Mesenteric fat pad (tissue), 1 donor: ENCODE measurements around the gene TPPP2. TPM values are rescaled to one million over a fixed set of nuclear protein-coding genes. Genes with fewer than 3 reads are reported as not detected.
"Not testable (repeated sequence)": the region's sequence is repeated elsewhere in the genome, so short reads cannot be mapped to it uniquely, and the experiment has no call there.

Experiments
- DNase-seq: peaks from one replicate; pipeline ENCODE4 v3.0.0-alpha.2; 2020; ENCODE audit warnings: low spot score
- total RNA-seq: library from RNA; stranded (reverse); fragmentation: NEBNext Ultra II Directional; extraction: Animal tissue kit (Norgen Biotek cat#: 25700); gene quantifications from one replicate; pipeline ENCODE4 v1.2.1, GENCODE V29; 2021
- donor health status: DM: yes; HTN: yes; CAD: no.

Gene TPPP2
- total RNA-seq, 1 donor from 2014 or later: not detected

GRCh38 chr14:21037156-21037555 lies 7.1 kb downstream of the TPPP2 start:
- no peak for DNase-seq

DNA sequence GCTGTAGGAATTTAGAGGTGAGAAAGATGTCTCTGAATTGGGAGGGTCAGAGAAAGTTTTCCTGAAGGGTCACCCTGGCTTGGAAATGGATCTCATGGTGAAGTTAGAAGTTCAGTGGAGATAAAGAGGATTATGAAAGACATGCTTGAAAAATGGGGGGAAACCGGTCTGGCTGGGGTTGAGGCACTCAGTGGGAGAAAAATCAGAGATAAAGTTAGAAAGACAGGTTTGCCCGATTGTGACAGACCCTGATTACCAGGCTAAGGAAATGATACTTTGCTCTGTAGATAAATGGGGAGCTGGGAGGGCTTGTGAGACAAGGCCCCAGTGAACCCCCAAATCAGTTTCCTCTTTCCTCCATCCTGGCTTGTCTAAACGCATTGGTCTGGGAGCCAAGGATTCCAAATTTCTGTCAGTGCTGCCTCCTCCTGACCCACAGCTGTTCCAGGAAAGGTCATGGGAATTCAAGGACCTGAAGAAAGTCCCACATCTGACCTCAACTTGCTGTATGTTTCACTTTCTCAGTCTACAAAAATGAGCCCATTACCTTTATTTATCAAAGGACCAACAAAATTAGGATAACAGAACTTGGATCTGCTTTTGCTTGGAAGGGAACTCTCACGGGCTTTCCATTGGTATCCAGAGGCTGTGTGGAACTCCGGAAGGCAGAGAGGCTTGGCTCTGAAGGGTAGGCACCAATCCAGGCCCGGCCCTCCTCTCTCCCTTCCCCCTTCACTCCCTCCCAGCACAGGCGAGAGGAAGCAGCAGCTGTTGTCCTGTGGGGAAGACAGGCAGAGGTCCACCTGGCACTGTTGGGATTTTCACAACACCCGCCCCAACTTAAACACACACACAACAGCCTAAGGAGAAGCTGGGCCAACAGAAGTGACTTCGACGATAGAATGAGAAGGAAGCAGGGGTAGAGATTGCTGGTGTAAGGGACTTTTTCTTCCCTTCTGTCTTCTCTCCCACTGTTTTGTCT lies 8.7 kb downstream of the TPPP2 start:
- no peak for DNase-seq

DNA sequence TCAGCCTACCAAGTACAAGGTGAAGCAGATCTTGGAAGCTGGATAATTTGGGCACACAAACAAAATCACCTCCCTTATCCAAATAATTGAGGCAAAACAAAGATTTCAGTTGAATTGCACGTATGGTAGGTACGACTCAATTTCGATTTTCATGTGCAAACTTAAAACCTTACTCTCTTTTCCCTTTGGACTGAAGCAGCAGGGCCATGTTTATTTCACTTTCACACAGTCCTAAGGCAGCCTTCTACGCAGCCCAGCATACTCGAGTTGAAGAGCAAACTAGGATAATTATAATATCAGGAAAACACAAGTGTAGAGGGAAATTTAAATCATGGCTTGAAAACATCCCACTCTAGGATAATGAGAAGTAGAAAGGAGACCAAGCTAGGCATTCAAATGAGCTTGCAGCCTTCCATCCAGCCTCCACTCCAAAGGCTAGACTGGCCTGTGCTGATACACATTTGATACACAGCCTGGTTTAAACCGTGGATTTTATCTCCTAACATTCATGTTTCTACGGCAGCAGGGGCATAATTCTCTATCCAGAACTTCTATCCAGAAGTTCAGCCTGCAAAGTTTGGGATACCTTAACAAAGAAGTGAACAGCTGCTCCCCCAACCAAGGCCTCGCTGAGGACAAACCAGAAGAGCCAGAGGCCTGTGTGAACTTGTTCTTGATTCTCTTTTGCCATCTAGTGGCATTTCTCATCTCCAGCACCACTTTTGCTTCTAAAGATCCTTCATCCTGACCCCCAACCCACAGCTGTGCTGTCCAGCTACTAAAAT lies 9.8 kb downstream of the TPPP2 start:
- no peak for DNase-seq

- no peak for DNase-seq
Measured at GRCh38 chr14:21040370-21040925, 10.4 kb downstream of the TPPP2 start.

DNA sequence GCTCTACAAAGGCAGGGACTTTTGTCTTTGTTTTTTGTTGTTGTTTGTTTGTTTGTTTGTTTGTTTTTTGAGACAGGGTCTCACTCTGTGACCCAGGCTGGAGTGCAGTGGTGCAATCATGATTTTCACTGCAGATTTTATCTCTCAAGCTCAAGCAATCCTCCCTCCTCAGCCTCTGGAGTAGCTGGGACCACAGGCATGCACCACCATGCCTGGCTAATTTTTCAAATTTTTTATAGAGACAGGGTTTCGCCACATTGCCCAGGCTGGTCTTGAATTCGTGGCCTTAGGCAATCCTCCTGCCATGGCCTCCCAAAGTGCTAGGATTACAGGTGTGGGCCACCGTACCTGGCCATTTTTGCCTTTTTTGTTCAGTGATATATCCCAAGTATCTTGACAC lies 10.9 kb downstream of the TPPP2 start:
- DNase-seq: not testable (repeated sequence)

DNA sequence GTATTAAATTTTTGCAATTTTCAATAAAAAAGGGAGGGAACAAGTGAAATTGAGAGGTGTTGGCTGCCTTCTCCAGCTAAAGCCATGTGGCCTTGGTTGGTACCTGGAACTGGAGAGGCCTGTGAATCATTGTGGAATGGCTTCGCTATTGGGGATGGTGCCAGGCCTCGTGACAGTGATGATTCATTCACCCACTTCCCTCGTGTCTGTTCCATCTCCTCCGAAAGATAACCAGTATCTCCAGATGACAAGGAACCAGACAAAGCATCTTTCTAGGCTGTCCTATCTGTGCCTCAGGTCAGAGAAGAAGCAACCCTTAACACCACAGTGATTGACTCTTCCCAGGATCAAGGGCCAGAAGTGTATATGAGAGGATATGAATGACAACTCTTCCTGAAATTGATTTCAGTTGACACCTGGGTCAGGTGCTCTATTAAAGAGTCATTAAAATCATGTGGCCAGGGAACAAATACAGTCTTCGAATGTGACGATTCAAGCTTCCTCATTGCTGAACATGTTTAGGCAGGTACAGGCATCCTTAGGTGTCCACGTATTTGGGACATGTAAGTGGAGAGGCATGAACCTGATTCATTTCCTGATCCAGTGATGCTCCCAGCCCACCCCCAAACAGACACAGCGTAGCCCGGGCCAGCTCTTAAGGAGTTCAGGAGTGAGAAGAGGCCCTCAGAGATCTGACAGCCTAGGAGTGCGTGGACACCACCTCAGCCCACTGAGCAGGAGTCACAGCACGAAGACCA lies 11.8 kb downstream of the TPPP2 start, which contains the start of gene RNASE7:
Gene RNASE7, plus strand, starts transcription at position 687 of the 758 bp plus-strand sequence. CDS start 631 bp downstream, outside the sequence.
- no peak for DNase-seq

DNA sequence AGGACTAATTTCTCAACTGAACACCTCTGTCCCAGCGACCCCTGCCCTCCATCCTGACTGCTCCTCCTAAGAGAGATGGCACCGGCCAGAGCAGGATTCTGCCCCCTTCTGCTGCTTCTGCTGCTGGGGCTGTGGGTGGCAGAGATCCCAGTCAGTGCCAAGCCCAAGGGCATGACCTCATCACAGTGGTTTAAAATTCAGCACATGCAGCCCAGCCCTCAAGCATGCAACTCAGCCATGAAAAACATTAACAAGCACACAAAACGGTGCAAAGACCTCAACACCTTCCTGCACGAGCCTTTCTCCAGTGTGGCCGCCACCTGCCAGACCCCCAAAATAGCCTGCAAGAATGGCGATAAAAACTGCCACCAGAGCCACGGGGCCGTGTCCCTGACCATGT lies 12.9 kb downstream of the TPPP2 start:
- no peak for DNase-seq

DNA sequence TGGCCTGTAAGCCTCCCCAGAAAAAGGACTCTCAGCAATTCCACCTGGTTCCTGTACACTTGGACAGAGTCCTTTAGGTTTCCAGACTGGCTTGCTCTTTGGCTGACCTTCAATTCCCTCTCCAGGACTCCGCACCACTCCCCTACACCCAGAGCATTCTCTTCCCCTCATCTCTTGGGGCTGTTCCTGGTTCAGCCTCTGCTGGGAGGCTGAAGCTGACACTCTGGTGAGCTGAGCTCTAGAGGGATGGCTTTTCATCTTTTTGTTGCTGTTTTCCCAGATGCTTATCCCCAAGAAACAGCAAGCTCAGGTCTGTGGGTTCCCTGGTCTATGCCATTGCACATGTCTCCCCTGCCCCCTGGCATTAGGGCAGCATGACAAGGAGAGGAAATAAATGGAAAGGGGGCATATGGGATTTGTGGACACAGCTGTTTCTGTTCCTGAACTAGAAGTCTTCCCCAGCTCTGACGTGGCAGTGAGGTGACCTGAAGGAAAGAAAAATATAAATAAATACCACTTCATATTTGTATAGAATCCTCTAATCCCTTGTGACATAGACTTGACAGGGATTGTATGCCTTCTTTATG lies 13.5 kb downstream of the TPPP2 start:
- DNase-seq: no peak

- DNase-seq: no peak
Measured at GRCh38 chr14:21043974-21044618, 14.1 kb downstream of the TPPP2 start.

- no peak for DNase-seq
Measured at GRCh38 chr14:21047378-21047781, 17.4 kb downstream of the TPPP2 start.

DNA sequence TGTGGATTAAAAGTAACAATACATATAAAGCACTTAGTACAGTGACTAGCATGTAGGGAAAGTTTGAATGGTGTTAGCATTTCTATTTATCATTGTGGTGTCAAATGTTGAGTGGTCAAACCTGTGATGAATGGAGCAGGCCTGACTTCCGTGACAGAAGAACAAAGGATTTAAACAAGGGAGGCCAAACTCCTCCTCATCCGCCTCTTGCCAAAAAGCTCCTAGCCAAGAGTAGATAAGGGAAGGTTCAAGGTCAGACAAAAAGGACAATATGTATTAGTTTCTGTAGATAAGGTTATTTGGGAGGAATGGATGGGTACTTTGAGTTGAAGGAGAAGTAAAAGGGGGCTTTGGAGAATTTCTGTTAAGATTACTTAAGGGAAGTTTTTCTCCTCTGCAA lies 18.6 kb downstream of the TPPP2 start:
- no peak for DNase-seq

DNA sequence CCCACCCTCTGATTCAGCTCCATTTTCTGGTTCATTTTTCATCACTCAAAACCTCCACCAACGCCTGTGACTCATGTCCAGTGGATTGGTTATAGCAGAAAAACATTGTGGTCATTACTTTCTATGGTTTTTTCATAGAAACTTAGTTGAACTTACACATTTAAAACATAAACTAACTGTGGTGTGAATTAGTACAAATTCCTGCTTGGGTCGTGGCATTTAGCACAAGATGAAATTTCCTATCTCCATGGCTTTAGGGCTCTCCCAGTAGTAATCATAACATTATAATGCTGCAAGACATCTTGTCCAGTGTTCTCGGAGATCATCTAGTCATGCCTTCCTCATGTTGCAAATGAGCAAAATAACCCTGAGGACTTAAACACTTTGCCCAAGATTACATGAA lies 19.3 kb downstream of the TPPP2 start:
- DNase-seq: no peak

DNA sequence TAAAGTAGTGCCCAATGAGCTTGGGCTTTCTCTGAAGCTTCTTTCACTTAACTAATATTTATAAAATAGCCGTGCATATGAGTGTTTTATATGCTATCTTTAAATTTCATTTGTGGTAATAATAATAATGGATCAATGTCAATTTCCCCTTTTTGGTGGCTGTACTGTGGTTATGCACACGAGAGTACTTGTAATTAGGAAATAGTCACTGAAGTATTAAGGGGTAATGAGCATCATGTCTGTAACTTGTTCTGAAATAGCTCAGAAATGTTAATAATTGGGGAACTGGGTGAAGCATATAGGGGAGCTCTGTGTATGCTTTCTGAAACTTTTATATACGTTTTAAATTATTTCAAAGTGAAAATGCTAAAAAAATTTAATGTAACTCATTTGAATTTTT lies 20.6 kb downstream of the TPPP2 start:
- DNase-seq: no peak

GRCh38 chr14:21053184-21054122 lies 23.4 kb downstream of the TPPP2 start:
- no peak for DNase-seq

DNA sequence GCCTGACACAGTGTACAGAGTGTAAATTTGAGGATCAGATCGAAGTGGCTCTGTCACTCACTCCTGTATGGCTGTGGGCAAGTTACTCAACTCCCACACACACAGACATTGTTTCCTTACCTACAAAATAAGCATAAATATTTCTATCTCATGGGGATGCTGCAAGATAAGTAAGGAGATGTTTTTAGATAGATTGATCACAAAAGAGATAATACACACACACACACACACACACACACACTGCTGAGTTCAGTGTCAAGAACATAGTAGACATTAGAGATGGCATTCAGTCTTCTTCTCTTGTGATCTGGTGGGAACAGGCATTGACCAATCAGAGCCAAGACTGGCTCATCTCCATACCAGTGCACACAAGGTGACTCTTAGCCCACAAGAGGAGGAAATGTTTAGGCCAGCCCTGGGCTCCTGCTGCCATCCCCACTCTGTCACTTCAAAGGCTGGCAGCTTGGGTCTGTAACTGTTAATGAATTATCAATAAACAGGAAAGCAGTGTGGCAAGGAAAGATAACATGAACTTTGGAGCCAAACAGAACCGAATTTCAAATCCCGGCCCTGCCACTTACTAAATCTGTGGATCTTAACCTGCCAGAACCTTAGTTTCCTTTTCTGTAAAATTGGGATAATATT lies 24.2 kb downstream of the TPPP2 start:
- DNase-seq: no peak

DNA sequence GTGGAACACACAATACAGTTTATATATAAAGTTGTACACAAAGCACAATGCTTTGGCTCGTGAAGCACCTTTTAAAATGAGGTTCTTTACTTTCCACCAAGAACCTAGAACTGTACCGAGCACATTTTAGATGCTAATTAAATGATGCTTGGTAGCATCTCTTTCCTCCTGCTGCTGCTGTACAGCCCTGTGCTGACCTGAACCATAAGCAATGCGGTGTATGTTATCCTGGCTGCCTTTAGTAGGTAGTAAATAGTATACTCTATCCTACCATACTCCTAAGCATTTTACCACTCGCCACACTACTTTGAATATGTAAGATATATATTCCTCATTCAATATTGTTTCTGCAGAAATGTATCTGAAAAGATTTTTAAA lies 24.7 kb downstream of the TPPP2 start:
- DNase-seq: no peak

GRCh38 chr14:21055432-21056117 lies 25.6 kb downstream of the TPPP2 start:
- DNase-seq: no peak
